HCT116 (cell line): Measurements from ENCODE around the gene PIK3C3. TPM values are rescaled to one million over a fixed set of nuclear protein-coding genes. Genes with fewer than 3 reads are reported as not detected.

ENCODE experiments used
- ATAC-seq: fragments of 200-7000 bp; cut with Tn5 transposase; 2 replicates; pipeline ENCODE4 v1.9.1; 2020; ENCODE audit warnings: mild to moderate bottlenecking, moderate library complexity
- BruUV-seq: library from RNA; stranded (reverse); fragments of 400-500 nt; replicated peaks from 2 replicates; lab custom pipeline; 2021; lab: Mats Ljungman, UMichigan
- CTCF ChIA-PET: fragments of 300-600 bp; sonication (Branson Sonifier 250); formaldehyde crosslinking; loops from one replicate; lab custom pipeline; 2021; ENCODE audit warnings: antibody characterized with exemption; lab: Charles Lee
- POLR2A ChIA-PET: fragments of 300-600, 350-600 bp; sonication (Branson Sonifier 250); formaldehyde crosslinking; loops from one replicate; lab custom pipeline; 2021; ENCODE audit warnings: antibody characterized with exemption; lab: Charles Lee
- RAD21 ChIA-PET, 2 experiments: fragments of 300-600 bp; sonication (Branson Sonifier 250); formaldehyde crosslinking; loops; one replicate each; lab custom pipeline; 2023; ENCODE audit warnings: low total read pairs in 2 of 2; ENCODE audit not compliant: uncharacterized antibody in 2 of 2, unreplicated experiment in 2 of 2, low non-redundant PET in 1 of 2; lab: Charles Lee
- DNase-seq: peaks from one replicate; pipeline ENCODE4 v3.0.0-alpha.2; 2010; ENCODE audit warnings: low read depth, low spot score
- H2AFZ ChIP-seq: fragments of 200-600 bp; shearing (Covaris generic), sonication (generic); 2 replicates; pipeline ENCODE4 v1.6.1; 2017; ENCODE audit warnings: low read depth, mixed run types, mixed read lengths, antibody characterized with exemption, low read length; ENCODE audit not compliant: poor library complexity, severe bottlenecking
- H3K27ac ChIP-seq: 2 replicates; pipeline ENCODE4 v1.5.1; 2012; ENCODE audit warnings: low read depth, low read length
- H3K27me3 ChIP-seq: fragments of 200-600 bp; sonication (generic); 2 replicates; pipeline ENCODE4 v1.6.1; 2016; ENCODE audit warnings: mixed run types, low read length, mixed read lengths; ENCODE audit not compliant: insufficient read depth
- H3K36me3 ChIP-seq, 2 experiments: fragments of 200-500 bp in 1 of 2; fragments of 200-600 bp in 1 of 2; sonication (Bioruptor generic) in 1 of 2; sonication (generic) in 1 of 2; 2 replicates each; pipeline versions ENCODE4 v1.5.1 to v1.6.1; 2014 to 2016; ENCODE audit warnings: low read length in 2 of 2, inconsistent platforms in 1 of 2, mixed read lengths in 1 of 2, mixed run types in 1 of 2; ENCODE audit not compliant: insufficient read depth in 2 of 2, control insufficient read depth in 1 of 2
- H3K4me1 ChIP-seq, 2 experiments: fragments of 200-600 bp in 1 of 2; sonication (generic) in 1 of 2; 2 replicates each; pipeline versions ENCODE4 v1.5.1 to v1.6.1; 2012 to 2017; ENCODE audit warnings: low read length in 2 of 2, inconsistent platforms in 1 of 2, mild to moderate bottlenecking in 1 of 2, mixed read lengths in 1 of 2, mixed run types in 1 of 2, moderate library complexity in 1 of 2; ENCODE audit not compliant: insufficient read depth in 2 of 2, control insufficient read depth in 1 of 2
- H3K4me2 ChIP-seq: fragments of 200-600 bp; sonication (generic); 2 replicates; pipeline ENCODE4 v1.6.1; 2017; ENCODE audit warnings: mixed run types, low read length, mixed read lengths
- H3K4me3 ChIP-seq, 2 experiments: fragments of 200-600 bp in 1 of 2; sonication (generic) in 1 of 2; replicated peaks in 1 of 2; 2 replicates each; pipeline ENCODE4 v1.5.1; 2011 to 2016; ENCODE audit warnings: low read length in 2 of 2, control low read depth in 1 of 2, low read depth in 1 of 2, mild to moderate bottlenecking in 1 of 2, mixed read lengths in 1 of 2, mixed run types in 1 of 2
- H3K79me2 ChIP-seq: fragments of 200-600 bp; sonication (generic); 2 replicates; pipeline ENCODE4 v1.6.1; 2017; ENCODE audit warnings: mild to moderate bottlenecking, mixed run types, low read length, moderate library complexity, mixed read lengths; ENCODE audit not compliant: insufficient read depth
- H3K9ac ChIP-seq: fragments of 200-600 bp; sonication (generic); 2 replicates; pipeline ENCODE4 v1.6.1; 2016; ENCODE audit warnings: low read length, mixed read lengths
- H3K9me2 ChIP-seq: fragments of 200-600 bp; sonication (generic), shearing (Covaris generic); 2 replicates; pipeline ENCODE4 v1.6.1; 2017; ENCODE audit warnings: mixed run types, mild to moderate bottlenecking, moderate library complexity; ENCODE audit not compliant: insufficient read depth
- H3K9me3 ChIP-seq, 2 experiments: fragments of 200-500 bp in 1 of 2; fragments of 200-600 bp in 1 of 2; sonication (Bioruptor generic) in 1 of 2; sonication (generic) in 1 of 2; 2 replicates each; pipeline ENCODE4 v1.6.1; 2014 to 2017; ENCODE audit warnings: low read length in 2 of 2, mixed read lengths in 2 of 2, inconsistent platforms in 1 of 2, low read depth in 1 of 2, mild to moderate bottlenecking in 1 of 2, mixed run types in 1 of 2, moderate library complexity in 1 of 2; ENCODE audit not compliant: control insufficient read depth in 1 of 2, insufficient read depth in 1 of 2
- H4K20me1 ChIP-seq: fragments of 200-600 bp; sonication (generic), shearing (Covaris generic); 2 replicates; pipeline ENCODE4 v1.6.1; 2017; ENCODE audit warnings: mixed run types, mild to moderate bottlenecking, moderate library complexity; ENCODE audit not compliant: insufficient read depth
- ATF3 ChIP-seq: IDR thresholded peaks from 2 replicates; pipeline ENCODE4 v1.6.1; 2012
- CEBPB ChIP-seq: IDR thresholded peaks from 2 replicates; pipeline ENCODE4 v1.6.1; 2012; ENCODE audit warnings: low read depth
- EZH2 ChIP-seq: fragments of 200-600 bp; sonication (generic); IDR thresholded peaks from 2 replicates; pipeline ENCODE4 v1.6.1; 2017; ENCODE audit warnings: antibody characterized with exemption, mixed run types
- EZH2phosphoT487 ChIP-seq: fragments of 200-600 bp; IDR thresholded peaks from 2 replicates; pipeline ENCODE4 v1.6.1; 2018; ENCODE audit warnings: antibody characterized with exemption, borderline replicate concordance
- FOSL1 ChIP-seq: IDR thresholded peaks from 2 replicates; pipeline ENCODE4 v1.6.1; 2012; ENCODE audit warnings: low read depth
- POLR2A ChIP-seq: IDR thresholded peaks from 2 replicates; pipeline ENCODE4 v1.7.0; 2011; ENCODE audit warnings: borderline replicate concordance; ENCODE audit not compliant: insufficient read depth, insufficient read length; ENCODE audit errors: extremely low read depth
- RAD21 ChIP-seq: IDR thresholded peaks from 2 replicates; pipeline ENCODE4 v1.6.1; 2012; ENCODE audit warnings: low read depth, mild to moderate bottlenecking
- REST ChIP-seq: IDR thresholded peaks from 2 replicates; pipeline ENCODE4 v1.6.1; 2012; ENCODE audit warnings: low read depth
- SIN3A ChIP-seq: IDR thresholded peaks from 2 replicates; pipeline ENCODE4 v1.6.1; 2012; ENCODE audit warnings: low read depth
- SP1 ChIP-seq: IDR thresholded peaks from 2 replicates; pipeline ENCODE4 v1.6.1; 2012; ENCODE audit warnings: low read depth
- SRF ChIP-seq: IDR thresholded peaks from 2 replicates; pipeline ENCODE4 v1.6.1; 2012; ENCODE audit warnings: low read depth
- TCF7L2 ChIP-seq: IDR thresholded peaks from 2 replicates; pipeline ENCODE4 v1.7.0; 2011; ENCODE audit warnings: borderline replicate concordance, inconsistent platforms; ENCODE audit not compliant: insufficient read depth, insufficient read length; ENCODE audit errors: extremely low read depth
- ZBTB33 ChIP-seq: IDR thresholded peaks from 2 replicates; pipeline ENCODE4 v1.6.1; 2011; ENCODE audit warnings: mild to moderate bottlenecking, low read length, moderate library complexity; ENCODE audit not compliant: insufficient replicate concordance; ENCODE audit errors: extremely low read depth
- ZFX ChIP-seq: fragments of 450-650 bp; IDR thresholded peaks from 2 replicates; pipeline ENCODE4 v1.6.1; 2017
- ZNF274 ChIP-seq: fragments of 200-500 bp; sonication (Bioruptor generic); IDR thresholded peaks from 2 replicates; pipeline ENCODE4 v1.6.1; 2014; ENCODE audit warnings: mild to moderate bottlenecking, low read depth, low read length, inconsistent platforms
- intact Hi-C: fragments of 100-400 bp; cut with micrococcal nuclease; formaldehyde crosslinking; loops from 2 replicates; pipeline ENCODE4 v1.10.0; 2022
- total RNA-seq: library from RNA; stranded (reverse); gene quantifications from one replicate; pipeline ENCODE4 v1.2.1, GENCODE V29; 2021; ENCODE audit not compliant: unreplicated experiment

PIK3C3 gene
- total RNA-seq, 1 experiment from 2014 or later = 40.4 TPM

- CTCF ChIA-PET = no interaction called here
- POLR2A ChIA-PET = no interaction called here
- Histone ChIP-seq H3K79me2 (no peaks in the 10 kb centered on the region), H3K27me3 (no peaks in the 10 kb centered on the region), H2AFZ (no peak overlapping the region), H3K4me3 (no peak overlapping the region), H3K9me3 (no peaks in the 10 kb centered on the region), H3K4me1 (no peaks in the 10 kb centered on the region), H4K20me1 (no peaks in the 10 kb centered on the region), H3K27ac (no peak overlapping the region), H3K9ac (no peak overlapping the region), H3K4me2 (no peak overlapping the region), H3K9me2 (no peaks in the 10 kb centered on the region), H3K36me3 (peaks cover 0 to 7% of the 10 kb centered on the region in 2 experiments; a peak in 2 of 4 replicates)
- DNase-seq (no peak), ATAC-seq (no peak)
- no TSS peak for BruUV-seq
- TF ChIP-seq EZH2 (no peak), ZBTB33 (no peak), FOSL1 (no peak), SRF (no peak), REST (no peak), RAD21 (no peak), TCF7L2 (no peak), SP1 (no peak), SIN3A (no peak), ZFX (no peak), ATF3 (no peak), CEBPB (no peak), EZH2phosphoT487 (no peak), POLR2A (no peak), ZNF274 (no peak)
- intact Hi-C loops = loop anchor here (5.0 kb wide), 1 partner anchor 1568 kb away; no protein-coding TSS in a partner anchor
- RAD21 ChIA-PET = no interaction called here
These were observed 74.1 kb downstream of the PIK3C3 start for GRCh38 chr18:42029092-42029491.
